IMR-90 (cell line): Measurements from ENCODE around the gene OPA3. TPM values are rescaled to one million over a fixed set of nuclear protein-coding genes. Genes with fewer than 3 reads are reported as not detected.

ENCODE experiments used
- ATAC-seq: fragments of 200-7000 bp; cut with Tn5 transposase; 2 replicates; pipeline ENCODE4 v1.9.1; 2020; ENCODE audit warnings: low read depth, mild to moderate bottlenecking, moderate library complexity
- BruUV-seq: library from RNA; stranded (reverse); fragments of 400-500 nt; replicated peaks from 2 replicates; lab custom pipeline; 2021; lab: Mats Ljungman, UMichigan
- CTCF ChIA-PET: fragments of 300-600 bp; formaldehyde crosslinking; extraction: SDS; loops from one replicate; lab custom pipeline; 2021; ENCODE audit warnings: antibody characterized with exemption; lab: Yijun Ruan, JAX
- POLR2A ChIA-PET: fragments of 300-600 bp; sonication (Branson Sonifier 250); formaldehyde crosslinking; loops from one replicate; lab custom pipeline; 2022; ENCODE audit warnings: antibody characterized with exemption; ENCODE audit not compliant: unreplicated experiment; lab: Charles Lee
- DNase-seq: peaks from one replicate; pipeline ENCODE4 v3.0.0; 2013
- H2AFZ ChIP-seq: replicated peaks from 2 replicates; pipeline ENCODE3; 2013; ENCODE audit warnings: low read length, mild to moderate bottlenecking; ENCODE audit not compliant: poor library complexity
- H2AK5ac ChIP-seq: 2 replicates; pipeline ENCODE4 v1.6.1; 2013; ENCODE audit warnings: low read depth, low read length, inconsistent platforms
- H2AK9ac ChIP-seq: replicated peaks from 2 replicates; pipeline ENCODE3; 2013; ENCODE audit warnings: mild to moderate bottlenecking, low read depth, low read length, moderate library complexity; ENCODE audit not compliant: poor library complexity
- H2BK120ac ChIP-seq: 2 replicates; pipeline ENCODE4 v1.6.1; 2013; ENCODE audit warnings: low read depth, low read length, inconsistent platforms
- H2BK15ac ChIP-seq: 3 replicates; pipeline ENCODE4 v1.6.1; 2013; ENCODE audit warnings: low read depth, low read length, inconsistent platforms
- H2BK20ac ChIP-seq: 2 replicates; pipeline ENCODE4 v1.6.1; 2013; ENCODE audit warnings: low read depth, mild to moderate bottlenecking, inconsistent platforms, low read length, moderate library complexity
- H2BK5ac ChIP-seq: 2 replicates; pipeline ENCODE4 v1.6.1; 2013; ENCODE audit warnings: mild to moderate bottlenecking, low read depth, low read length, inconsistent platforms; ENCODE audit not compliant: poor library complexity, severe bottlenecking
- H3K14ac ChIP-seq: replicated peaks from 2 replicates; pipeline ENCODE4 v1.6.1; 2013; ENCODE audit warnings: low read depth, low read length, inconsistent platforms
- H3K18ac ChIP-seq: 2 replicates; pipeline ENCODE4 v1.6.1; 2013; ENCODE audit warnings: low read depth, low read length, control low read depth
- H3K23ac ChIP-seq: 2 replicates; pipeline ENCODE4 v1.6.1; 2013; ENCODE audit warnings: low read depth, low read length, inconsistent platforms
- H3K27ac ChIP-seq: 2 replicates; pipeline ENCODE4 v1.5.1; 2013; ENCODE audit warnings: mild to moderate bottlenecking, control low read depth, low read length; ENCODE audit not compliant: insufficient read depth
- H3K27me3 ChIP-seq: 2 replicates; pipeline ENCODE4 v1.6.1; 2013; ENCODE audit warnings: low read length; ENCODE audit not compliant: control insufficient read depth, insufficient read depth
- H3K36me3 ChIP-seq: 2 replicates; pipeline ENCODE4 v1.6.1; 2013; ENCODE audit warnings: low read length, mixed read lengths; ENCODE audit not compliant: control insufficient read depth, insufficient read depth
- H3K4ac ChIP-seq: 2 replicates; pipeline ENCODE4 v1.6.1; 2013; ENCODE audit warnings: low read depth, low read length, inconsistent platforms
- H3K4me1 ChIP-seq: 2 replicates; pipeline ENCODE4 v1.6.1; 2013; ENCODE audit warnings: low read length, mixed read lengths; ENCODE audit not compliant: control insufficient read depth, insufficient read depth
- H3K4me2 ChIP-seq: 2 replicates; pipeline ENCODE4 v1.6.1; 2013; ENCODE audit warnings: low read depth, mild to moderate bottlenecking, control low read depth, low read length, moderate library complexity
- H3K4me3 ChIP-seq: 2 replicates; pipeline ENCODE4 v1.5.1; 2013; ENCODE audit warnings: low read depth, mild to moderate bottlenecking, control low read depth, low read length, moderate library complexity; ENCODE audit not compliant: insufficient read depth
- H3K56ac ChIP-seq: 2 replicates; pipeline ENCODE4 v1.6.1; 2013; ENCODE audit warnings: low read length, inconsistent platforms; ENCODE audit not compliant: insufficient read depth; ENCODE audit errors: extremely low read depth
- H3K79me1 ChIP-seq, 2 experiments: 2 replicates each; pipeline ENCODE4 v1.6.1; 2013; ENCODE audit warnings: low read length in 2 of 2, inconsistent platforms in 1 of 2, low read depth in 1 of 2
- H3K9ac ChIP-seq: 2 replicates; pipeline ENCODE4 v1.6.1; 2013; ENCODE audit warnings: low read depth, low read length, control low read depth
- H3K9me1 ChIP-seq: 2 replicates; pipeline ENCODE4 v1.6.1; 2013; ENCODE audit warnings: low read length, inconsistent platforms; ENCODE audit not compliant: insufficient read depth
- H3K9me3 ChIP-seq: 2 replicates; pipeline ENCODE4 v1.6.1; 2013; ENCODE audit warnings: low read length; ENCODE audit not compliant: control insufficient read depth, insufficient read depth
- H4K20me1 ChIP-seq: 2 replicates; pipeline ENCODE4 v1.6.1; 2013; ENCODE audit warnings: low read length, inconsistent platforms; ENCODE audit not compliant: insufficient read depth
- H4K5ac ChIP-seq: 2 replicates; pipeline ENCODE4 v1.6.1; 2013; ENCODE audit warnings: mild to moderate bottlenecking, low read depth, low read length, control low read depth
- H4K8ac ChIP-seq, 2 experiments: 2 replicates each; pipeline ENCODE4 v1.6.1; 2013; ENCODE audit warnings: low read depth in 2 of 2, low read length in 2 of 2, control low read depth in 1 of 2, inconsistent platforms in 1 of 2
- H4K91ac ChIP-seq: 2 replicates; pipeline ENCODE4 v1.6.1; 2013; ENCODE audit warnings: low read depth, low read length, inconsistent platforms; ENCODE audit not compliant: insufficient read depth
- CEBPB ChIP-seq: IDR thresholded peaks from 2 replicates; pipeline ENCODE4 v1.6.1; 2012; ENCODE audit warnings: low read depth, low read length, improper control_type of control experiment
- CHD1 ChIP-seq: IDR thresholded peaks from 2 replicates; pipeline ENCODE4 v1.6.1; 2012; ENCODE audit warnings: low read depth, low read length, improper control_type of control experiment
- MAFK ChIP-seq: IDR thresholded peaks from 2 replicates; pipeline ENCODE4 v1.6.1; 2012; ENCODE audit warnings: low read depth, low read length, improper control_type of control experiment
- NFE2L2 ChIP-seq: fragments of 150-350 bp; IDR thresholded peaks from 2 replicates; pipeline ENCODE4 v1.6.1; 2016; ENCODE audit warnings: low read depth, mild to moderate bottlenecking, low read length
- POLR2A ChIP-seq: IDR thresholded peaks from 2 replicates; pipeline ENCODE4 v1.6.1; 2012; ENCODE audit warnings: mild to moderate bottlenecking, low read depth, low read length
- RCOR1 ChIP-seq: IDR thresholded peaks from 2 replicates; pipeline ENCODE4 v1.6.1; 2012; ENCODE audit warnings: mild to moderate bottlenecking, low read length, improper control_type of control experiment; ENCODE audit not compliant: insufficient replicate concordance
- RFX5 ChIP-seq: IDR thresholded peaks from 2 replicates; pipeline ENCODE4 v1.8.0; 2012; ENCODE audit warnings: low read depth, mild to moderate bottlenecking, low read length, moderate library complexity
- SMC3 ChIP-seq: fragments of 150-350 bp; IDR thresholded peaks from 2 replicates; pipeline ENCODE4 v1.6.1; 2016; ENCODE audit warnings: low read depth, mild to moderate bottlenecking, antibody characterized with exemption, low read length, moderate library complexity
- WGBS, 2 experiments: methylation state at CpG; one replicate each; pipeline versions ENCODE4 v1.1.5 to v1.1.7; 2013; ENCODE audit warnings: missing lambda C conversion rate in 2 of 2; ENCODE audit not compliant: insufficient read length in 1 of 2; ENCODE audit errors: extremely low coverage in 2 of 2; 5-methylcytosine and 5-hydroxymethylcytosine counted together
- dilution Hi-C: fragments of 300-500 bp; cut with HindIII; formaldehyde crosslinking; loops from one replicate; pipeline ENCODE4 v1.14.3; 2018; ENCODE audit warnings: low sequenced_read_pairs; ENCODE audit not compliant: unreplicated experiment
- in situ Hi-C: fragments of 300-500 bp; cut with MboI; formaldehyde crosslinking; loops from 3 replicates; pipeline ENCODE4 v1.14.3; 2019; ENCODE audit warnings: low sequenced_read_pairs, inconsistent platforms, mixed read lengths
- intact Hi-C: fragments of 100-400 bp; cut with micrococcal nuclease; formaldehyde crosslinking; loops from 2 replicates; pipeline ENCODE4 v1.10.0; 2022
- polyA plus RNA-seq, 3 experiments: library from polyadenylated mRNA; depleted of rRNA; stranded (reverse); fragments of >200 nt; gene quantifications; 2 replicates each; pipeline ENCODE4 v1.2.3, GENCODE V29; 2012; ENCODE audit warnings: low replicate concordance in 1 of 3
- total RNA-seq: library from RNA; depleted of rRNA; stranded (reverse); fragments of >200 nt; gene quantifications from 2 replicates; pipeline ENCODE4 v1.2.3, GENCODE V29; 2012
- TF ChIP-seq, protein P1 (sequence below): conservative IDR thresholded peaks from 2 replicates; pipeline ENCODE4 v1.5.1; 2012; ENCODE audit warnings: mild to moderate bottlenecking, low read depth, low read length, improper control_type of control experiment
- TF ChIP-seq, protein P2 (sequence below): fragments of 150-350 bp; IDR thresholded peaks from 2 replicates; pipeline ENCODE4 v1.6.1; 2016; ENCODE audit warnings: low read depth, mild to moderate bottlenecking, low read length, moderate library complexity, borderline replicate concordance

The OPA3 gene
- total and polyA plus RNA-seq, 2 of the 4 experiments (the other 2 are of a cell fraction) = 5.2 to 9.6 TPM

DNA sequence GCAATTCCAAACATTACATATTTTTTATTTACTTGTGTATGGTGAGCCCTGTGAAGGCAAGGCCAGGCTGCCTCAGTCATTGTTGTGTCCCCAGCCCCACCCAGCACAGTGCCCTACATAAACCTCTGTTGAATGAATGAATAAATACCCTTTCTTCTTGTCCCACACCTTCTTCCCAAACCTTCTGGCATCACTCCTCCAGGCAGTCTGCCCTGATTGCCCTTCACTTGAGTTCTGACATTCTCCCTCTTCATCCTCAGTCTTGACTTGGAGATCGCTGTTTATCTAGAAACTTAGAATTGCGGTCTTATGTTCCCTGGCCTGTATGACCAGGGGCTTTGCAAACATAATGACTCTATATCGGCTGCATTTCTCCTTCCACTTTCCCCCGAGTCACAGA lies 5.2 kb upstream of the OPA3 start:
- Histone ChIP-seq H3K56ac (no peak overlapping the region), H4K5ac (no peak overlapping the region), H2AFZ (no peak overlapping the region), H4K20me1 (no peaks in the 10 kb centered on the region), H3K9me3 (no peaks in the 10 kb centered on the region), H2AK5ac (no peak overlapping the region), H2BK20ac (no peak overlapping the region), H4K91ac (no peak overlapping the region), H3K79me1 (no peaks in the 10 kb centered on the region), H2BK5ac (no peak overlapping the region), H2BK120ac (no peak overlapping the region), H3K18ac (no peak overlapping the region), H3K4me2 (no peak overlapping the region), H3K9me1 (no peaks in the 10 kb centered on the region), H3K4ac (no peak overlapping the region), H3K27ac (no peak overlapping the region), H3K4me3 (no peak overlapping the region), H4K8ac (no peak overlapping the region), H3K9ac (no peak overlapping the region), H3K36me3 (no peaks in the 10 kb centered on the region), H2AK9ac (no peak overlapping the region), H3K23ac (no peak overlapping the region), H3K4me1 (0 out of 2 replicates have a peak, but pooled peaks cover 1% of the 10 kb centered on the region), H2BK15ac (no peak overlapping the region), H3K14ac (no peak overlapping the region), H3K27me3 (peaks cover 4% of the 10 kb centered on the region; the same call in 1 of the 2 replicates)
- 100% methylated on average over 1 of the region's 4 CpGs; no CpG with 5 or more reads in 1 of the 2 experiments for WGBS, 2 experiments
- POLR2A ChIA-PET = no interaction called here
- TF ChIP-seq SMC3 (no peak), CHD1 (no peak), CEBPB (no peak), MAFK (no peak), NFE2L2 (no peak), POLR2A (no peak), RFX5 (no peak), RCOR1 (no peak)
- TF ChIP-seq, protein P1, sequence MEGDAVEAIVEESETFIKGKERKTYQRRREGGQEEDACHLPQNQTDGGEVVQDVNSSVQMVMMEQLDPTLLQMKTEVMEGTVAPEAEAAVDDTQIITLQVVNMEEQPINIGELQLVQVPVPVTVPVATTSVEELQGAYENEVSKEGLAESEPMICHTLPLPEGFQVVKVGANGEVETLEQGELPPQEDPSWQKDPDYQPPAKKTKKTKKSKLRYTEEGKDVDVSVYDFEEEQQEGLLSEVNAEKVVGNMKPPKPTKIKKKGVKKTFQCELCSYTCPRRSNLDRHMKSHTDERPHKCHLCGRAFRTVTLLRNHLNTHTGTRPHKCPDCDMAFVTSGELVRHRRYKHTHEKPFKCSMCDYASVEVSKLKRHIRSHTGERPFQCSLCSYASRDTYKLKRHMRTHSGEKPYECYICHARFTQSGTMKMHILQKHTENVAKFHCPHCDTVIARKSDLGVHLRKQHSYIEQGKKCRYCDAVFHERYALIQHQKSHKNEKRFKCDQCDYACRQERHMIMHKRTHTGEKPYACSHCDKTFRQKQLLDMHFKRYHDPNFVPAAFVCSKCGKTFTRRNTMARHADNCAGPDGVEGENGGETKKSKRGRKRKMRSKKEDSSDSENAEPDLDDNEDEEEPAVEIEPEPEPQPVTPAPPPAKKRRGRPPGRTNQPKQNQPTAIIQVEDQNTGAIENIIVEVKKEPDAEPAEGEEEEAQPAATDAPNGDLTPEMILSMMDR = no peak
- TF ChIP-seq, protein P2, sequence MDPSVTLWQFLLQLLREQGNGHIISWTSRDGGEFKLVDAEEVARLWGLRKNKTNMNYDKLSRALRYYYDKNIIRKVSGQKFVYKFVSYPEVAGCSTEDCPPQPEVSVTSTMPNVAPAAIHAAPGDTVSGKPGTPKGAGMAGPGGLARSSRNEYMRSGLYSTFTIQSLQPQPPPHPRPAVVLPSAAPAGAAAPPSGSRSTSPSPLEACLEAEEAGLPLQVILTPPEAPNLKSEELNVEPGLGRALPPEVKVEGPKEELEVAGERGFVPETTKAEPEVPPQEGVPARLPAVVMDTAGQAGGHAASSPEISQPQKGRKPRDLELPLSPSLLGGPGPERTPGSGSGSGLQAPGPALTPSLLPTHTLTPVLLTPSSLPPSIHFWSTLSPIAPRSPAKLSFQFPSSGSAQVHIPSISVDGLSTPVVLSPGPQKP = no peak
- ATAC-seq = no peak
- no TSS peak for BruUV-seq
- no peak for DNase-seq
- intact Hi-C loops (no loop called here), in situ Hi-C loops (no loop called here), dilution Hi-C loops (no loop called here)
- CTCF ChIA-PET = no interaction called here
